Stimulated activated CD4-positive, alpha-beta T cell treated with anti-CD3 and anti-CD28 coated beads, Interleukin-4, amount 100 ng/mL, for 48 hours (primary cell): ENCODE results near the gene PRKCH.

Experiments
- DNase-seq, 2 donors: peaks; one replicate each; pipeline ENCODE4 v3.0.0-alpha.2; 2020; ENCODE audit warnings: low read depth in 2 of 2

The PRKCH gene

GRCh38 chr14:61587081-61587713 is 265.8 kb downstream of the PRKCH start:
- DNase-seq: no peak

- DNase-seq: no peak
Observed at GRCh38 chr14:61588419-61588901, 267.1 kb downstream of the PRKCH start.

GRCh38 chr14:61589691-61590581 is 268.6 kb downstream of the PRKCH start:
- DNase-seq: no peak

DNA sequence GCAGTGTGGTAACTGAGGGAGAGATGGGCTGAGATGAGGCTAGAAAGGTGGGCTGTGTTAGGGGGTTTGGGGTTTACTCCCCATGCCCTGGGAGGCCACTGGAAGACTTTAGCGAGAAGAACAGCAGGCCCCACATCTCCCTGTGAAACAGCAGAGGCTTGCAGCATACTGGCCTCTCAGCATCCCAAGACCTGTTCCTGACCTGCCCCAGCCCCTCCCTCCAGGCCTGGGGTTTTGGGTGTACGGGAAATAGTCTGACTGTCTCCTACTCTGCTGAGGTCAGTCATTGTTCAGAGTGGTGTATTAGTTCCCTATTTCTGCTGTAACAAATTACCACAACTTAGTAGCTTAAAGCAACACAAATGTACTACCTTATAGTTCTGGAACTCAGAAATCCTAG is 270.5 kb downstream of the PRKCH start:
- no peak for DNase-seq

DNA sequence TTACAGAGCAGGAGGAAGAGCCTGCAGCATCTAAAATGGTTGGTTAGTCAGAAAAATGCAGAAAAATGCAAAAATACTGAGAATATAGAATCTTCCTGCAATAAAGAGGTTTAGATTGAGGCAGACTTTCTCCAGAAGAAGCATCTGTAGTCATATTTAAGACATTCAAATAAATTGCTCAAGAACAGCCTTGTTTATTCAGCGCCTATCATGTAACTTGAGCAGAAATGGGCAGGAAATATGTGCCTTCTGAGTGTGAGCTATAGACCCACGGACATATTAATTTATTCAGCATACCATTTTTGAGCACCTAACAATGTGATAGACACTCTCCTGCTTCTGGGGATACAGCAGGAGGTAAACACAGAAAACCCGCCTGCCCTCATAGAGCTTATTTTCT is 272.0 kb downstream of the PRKCH start:
- DNase-seq: no peak

GRCh38 chr14:61596990-61597389 is 275.6 kb downstream of the PRKCH start:
- no peak for DNase-seq

GRCh38 chr14:61598980-61599379 is 277.6 kb downstream of the PRKCH start:
- DNase-seq: no peak

DNA sequence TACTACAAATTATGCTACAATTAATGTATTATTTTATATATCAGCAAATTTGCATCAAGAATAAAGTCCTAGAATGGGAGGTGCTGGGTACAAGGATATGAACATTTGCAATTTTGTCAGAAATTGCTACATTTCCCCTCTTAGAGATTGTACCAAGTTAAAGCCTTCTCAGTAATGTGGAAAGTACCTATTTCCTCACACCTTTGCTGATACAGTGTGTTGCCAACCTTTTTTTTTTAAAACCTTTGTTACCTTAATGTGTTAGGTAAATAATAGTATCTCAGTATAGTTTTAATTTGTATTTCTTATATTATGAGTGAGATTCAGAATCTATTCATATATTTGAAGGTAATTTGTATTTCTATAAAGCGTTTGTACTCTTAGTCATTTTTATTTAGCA is 278.6 kb downstream of the PRKCH start:
- no peak for DNase-seq
